Body of pancreas (tissue), 4 donors: Measurements from ENCODE around the gene ATP6V1A.
"Not testable (repeated sequence)": the region's sequence is repeated elsewhere in the genome, so short reads cannot be mapped to it uniquely, and the experiment has no call there.

Experiments
- POLR2A ChIP-seq, 3 donors: fragments of 450-650 bp; IDR thresholded peaks; one replicate each; pipeline ENCODE4 v1.6.1; 2016; ENCODE audit warnings: antibody characterized with exemption in 3 of 3, mild to moderate bottlenecking in 2 of 3
- TF ChIP-seq, protein P1 (sequence below), 7 experiments: fragments of 450-650 bp in 4 of 7; fragments of 200-600 bp in 3 of 7; sonication (generic) in 3 of 7; IDR thresholded peaks; one replicate each; pipeline ENCODE4 v1.5.1; 2016 to 2019; ENCODE audit warnings: antibody characterized with exemption in 7 of 7

DNA sequence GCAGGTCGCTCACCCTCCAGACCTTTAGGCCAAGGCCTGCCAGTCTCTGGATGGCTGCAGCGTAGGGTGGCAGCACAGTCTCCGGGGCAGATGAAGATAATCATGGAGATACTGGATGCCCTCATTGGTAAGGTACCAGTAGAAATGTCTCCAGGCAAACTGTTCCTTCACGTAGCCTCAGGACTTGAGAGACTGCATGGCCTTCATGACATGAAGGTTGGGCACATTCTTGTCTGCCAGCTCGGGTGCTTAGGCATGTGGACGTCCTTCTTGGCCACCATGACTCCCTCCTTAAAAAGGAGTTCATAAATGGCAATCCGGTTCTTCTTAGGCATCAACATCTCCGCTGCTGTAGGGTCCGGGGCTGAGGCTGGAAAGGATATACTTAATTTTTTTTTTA, 103.6 kb downstream of the ATP6V1A start:
- TF ChIP-seq, protein P1, sequence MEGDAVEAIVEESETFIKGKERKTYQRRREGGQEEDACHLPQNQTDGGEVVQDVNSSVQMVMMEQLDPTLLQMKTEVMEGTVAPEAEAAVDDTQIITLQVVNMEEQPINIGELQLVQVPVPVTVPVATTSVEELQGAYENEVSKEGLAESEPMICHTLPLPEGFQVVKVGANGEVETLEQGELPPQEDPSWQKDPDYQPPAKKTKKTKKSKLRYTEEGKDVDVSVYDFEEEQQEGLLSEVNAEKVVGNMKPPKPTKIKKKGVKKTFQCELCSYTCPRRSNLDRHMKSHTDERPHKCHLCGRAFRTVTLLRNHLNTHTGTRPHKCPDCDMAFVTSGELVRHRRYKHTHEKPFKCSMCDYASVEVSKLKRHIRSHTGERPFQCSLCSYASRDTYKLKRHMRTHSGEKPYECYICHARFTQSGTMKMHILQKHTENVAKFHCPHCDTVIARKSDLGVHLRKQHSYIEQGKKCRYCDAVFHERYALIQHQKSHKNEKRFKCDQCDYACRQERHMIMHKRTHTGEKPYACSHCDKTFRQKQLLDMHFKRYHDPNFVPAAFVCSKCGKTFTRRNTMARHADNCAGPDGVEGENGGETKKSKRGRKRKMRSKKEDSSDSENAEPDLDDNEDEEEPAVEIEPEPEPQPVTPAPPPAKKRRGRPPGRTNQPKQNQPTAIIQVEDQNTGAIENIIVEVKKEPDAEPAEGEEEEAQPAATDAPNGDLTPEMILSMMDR (IDR thresholded peaks at IDR 0.05) = not testable (repeated sequence)
- not testable (repeated sequence) for TF ChIP-seq POLR2A (IDR thresholded peaks at IDR 0.05)
